A673 (cell line): Measurements from ENCODE around the gene SLC38A1. TPM values are rescaled to one million over a fixed set of nuclear protein-coding genes. Genes with fewer than 3 reads are reported as not detected.

Experiments
- BruUV-seq: library from RNA; stranded (reverse); fragments of 400-500 nt; replicated peaks from 2 replicates; lab custom pipeline; 2021; lab: Mats Ljungman, UMichigan
- CTCF ChIA-PET: fragments of 300-600 bp; sonication (Branson Sonifier 250); formaldehyde crosslinking; loops from one replicate; lab custom pipeline; 2022; ENCODE audit warnings: antibody characterized with exemption; lab: Charles Lee
- POLR2A ChIA-PET: fragments of 300-600 bp; sonication (Branson Sonifier 250); formaldehyde crosslinking; loops from one replicate; lab custom pipeline; 2022; ENCODE audit warnings: antibody characterized with exemption; ENCODE audit not compliant: low non-redundant PET; lab: Charles Lee
- DNase-seq: peaks from one replicate; pipeline ENCODE4 v3.0.0-alpha.2; 2015; ENCODE audit warnings: low spot score
- H3K27ac ChIP-seq: fragments of 200-600 bp; sonication (generic); 2 replicates; pipeline ENCODE4 v1.5.1; 2016; ENCODE audit warnings: mixed run types, low read depth, mild to moderate bottlenecking, mixed read lengths, antibody characterized with exemption, low read length; ENCODE audit not compliant: poor library complexity, severe bottlenecking
- H3K27me3 ChIP-seq: fragments of 200-600 bp; sonication (generic); replicated peaks from 2 replicates; pipeline ENCODE4 v1.6.1; 2017; ENCODE audit warnings: mixed run types, low read depth, mild to moderate bottlenecking, mixed read lengths, antibody characterized with exemption, low read length; ENCODE audit not compliant: insufficient read depth, poor library complexity
- H3K36me3 ChIP-seq: fragments of 200-600 bp; sonication (generic); 2 replicates; pipeline ENCODE4 v1.6.1; 2016; ENCODE audit warnings: mixed run types, mild to moderate bottlenecking, mixed read lengths, antibody characterized with exemption, low read length; ENCODE audit not compliant: insufficient read depth, poor library complexity, severe bottlenecking
- H3K4me1 ChIP-seq: fragments of 200-600 bp; sonication (generic); 2 replicates; pipeline ENCODE4 v1.6.1; 2017; ENCODE audit warnings: mixed run types, mild to moderate bottlenecking, mixed read lengths, antibody characterized with exemption, low read length; ENCODE audit not compliant: insufficient read depth, poor library complexity, severe bottlenecking
- H3K4me3 ChIP-seq: fragments of 200-600 bp; sonication (generic); 2 replicates; pipeline ENCODE4 v1.5.1; 2016; ENCODE audit warnings: low read depth, mixed run types, mild to moderate bottlenecking, mixed read lengths, low read length; ENCODE audit not compliant: poor library complexity, severe bottlenecking
- H3K9me3 ChIP-seq: fragments of 200-600 bp; sonication (generic); 2 replicates; pipeline ENCODE4 v1.6.1; 2016; ENCODE audit warnings: mixed run types, low read depth, mild to moderate bottlenecking, mixed read lengths, antibody characterized with exemption, low read length; ENCODE audit not compliant: poor library complexity, severe bottlenecking
- CTCF ChIP-seq: fragments of 300-800, 200-600 bp; sonication (generic); conservative IDR thresholded peaks from 2 replicates; pipeline ENCODE4 v1.5.1; 2017; ENCODE audit warnings: low read depth, mild to moderate bottlenecking, antibody characterized with exemption, low read length, moderate library complexity, mixed read lengths
- EZH2 ChIP-seq: fragments of 200-600 bp; sonication (generic); IDR thresholded peaks from 2 replicates; pipeline ENCODE4 v1.6.1; 2017; ENCODE audit warnings: borderline replicate concordance, low read depth, mild to moderate bottlenecking, mixed read lengths, antibody characterized with exemption, low read length; ENCODE audit not compliant: poor library complexity, severe bottlenecking
- intact Hi-C: fragments of 100-400 bp; cut with micrococcal nuclease; formaldehyde crosslinking; loops from one replicate; pipeline ENCODE4 v1.10.0; 2022; ENCODE audit not compliant: unreplicated experiment
- total RNA-seq: library from RNA; stranded (reverse); gene quantifications from 2 replicates; pipeline ENCODE4 v1.2.3, GENCODE V29; 2021

SLC38A1 gene
- total RNA-seq, 1 experiment from 2014 or later: 78.9 TPM

DNA sequence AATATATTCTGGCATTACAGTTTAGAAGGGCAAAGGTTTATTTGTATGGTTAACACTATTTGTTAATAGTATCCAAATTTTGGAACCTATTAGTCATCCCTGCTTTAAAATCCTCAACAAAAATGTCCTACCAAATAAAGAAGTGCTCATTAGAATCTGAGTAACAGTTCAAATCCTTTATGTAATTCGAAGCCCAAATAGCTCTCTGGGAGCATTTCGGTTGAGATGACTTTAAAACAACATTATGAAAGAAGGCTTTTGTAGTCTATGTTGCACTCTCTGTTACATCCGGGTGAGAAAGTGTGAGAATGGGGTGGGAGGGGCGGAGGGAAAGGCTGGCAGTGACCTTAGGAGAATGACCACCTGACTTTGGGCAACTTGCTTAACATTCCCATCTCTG, 59.7 kb downstream of the SLC38A1 start:
- peaks cover 21% of the 10 kb centered on the region for H3K4me1 ChIP-seq
- peak; percentile 19 for DNase-seq
- intact Hi-C loops: no loop called here
- POLR2A ChIA-PET: no interaction called here
- H3K9me3 ChIP-seq: no peaks in the 10 kb centered on the region
- H3K27ac ChIP-seq: no peak overlapping the region
- CTCF ChIA-PET: no interaction called here
- no TSS peak for BruUV-seq
- TF ChIP-seq EZH2 (no peak), CTCF (no peak)
- H3K36me3 ChIP-seq: peaks cover 4% of the 10 kb centered on the region
- no peak overlapping the region for H3K4me3 ChIP-seq
- H3K27me3 ChIP-seq: no peaks in the 10 kb centered on the region

GRCh38 chr12:46208370-46208769, 60.5 kb downstream of the SLC38A1 start:
- CTCF ChIA-PET: no interaction called here
- TF ChIP-seq EZH2 (no peak), CTCF (no peak)
- no peak overlapping the region for H3K27ac ChIP-seq
- no peaks in the 10 kb centered on the region for H3K9me3 ChIP-seq
- peaks cover 21% of the 10 kb centered on the region for H3K4me1 ChIP-seq
- no TSS peak for BruUV-seq
- no peak for DNase-seq
- H3K36me3 ChIP-seq: peaks cover 11% of the 10 kb centered on the region
- H3K4me3 ChIP-seq: no peak overlapping the region
- POLR2A ChIA-PET: no interaction called here
- no peaks in the 10 kb centered on the region for H3K27me3 ChIP-seq
- intact Hi-C loops: no loop called here

DNA sequence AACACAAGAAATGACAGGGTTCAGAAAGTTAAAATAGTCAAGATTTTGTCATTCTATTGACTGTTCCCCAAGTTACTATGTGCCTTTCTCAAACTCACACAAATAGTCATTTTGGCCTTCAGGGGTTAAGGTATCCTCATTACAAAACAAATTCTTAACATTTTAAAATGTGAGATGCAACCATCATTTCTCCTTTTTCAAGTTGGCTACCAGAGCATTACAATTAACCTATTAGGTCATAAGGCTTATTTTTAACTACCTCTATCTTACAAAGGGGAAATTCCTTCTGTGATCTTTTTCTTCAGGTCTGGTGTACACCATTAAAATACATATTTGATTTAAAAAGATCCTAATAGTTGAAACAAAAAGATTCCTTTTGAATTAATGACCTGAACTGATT, 61.2 kb downstream of the SLC38A1 start:
- ChIA-PET POLR2A (no interaction called here), CTCF (no interaction called here)
- Histone ChIP-seq H3K4me3 (no peak overlapping the region), H3K9me3 (no peaks in the 10 kb centered on the region), H3K27me3 (no peaks in the 10 kb centered on the region), H3K27ac (no peak overlapping the region), H3K36me3 (peaks cover 16% of the 10 kb centered on the region), H3K4me1 (peaks cover 21% of the 10 kb centered on the region)
- TF ChIP-seq EZH2: no peak
- no peak for TF ChIP-seq CTCF
- BruUV-seq: no TSS peak
- DNase-seq: no peak
- intact Hi-C loops: no loop called here
